C4-2B (cell line): Measurements from ENCODE around the gene CLTC.
"Not testable (repeated sequence)": the region's sequence is repeated elsewhere in the genome, so short reads cannot be mapped to it uniquely, and the experiment has no call there.

Experiments
- H3K27ac ChIP-seq: fragments of 450-650 bp; 2 replicates; pipeline ENCODE4 v1.5.1; 2017
- ZFX ChIP-seq: fragments of 450-650 bp; IDR thresholded peaks from 2 replicates; pipeline ENCODE4 v1.6.1; 2017
- TF ChIP-seq, protein P1 (sequence below): fragments of 450-650 bp; conservative IDR thresholded peaks from 2 replicates; pipeline ENCODE4 v1.5.1; 2017; ENCODE audit warnings: mild to moderate bottlenecking

CLTC gene

DNA sequence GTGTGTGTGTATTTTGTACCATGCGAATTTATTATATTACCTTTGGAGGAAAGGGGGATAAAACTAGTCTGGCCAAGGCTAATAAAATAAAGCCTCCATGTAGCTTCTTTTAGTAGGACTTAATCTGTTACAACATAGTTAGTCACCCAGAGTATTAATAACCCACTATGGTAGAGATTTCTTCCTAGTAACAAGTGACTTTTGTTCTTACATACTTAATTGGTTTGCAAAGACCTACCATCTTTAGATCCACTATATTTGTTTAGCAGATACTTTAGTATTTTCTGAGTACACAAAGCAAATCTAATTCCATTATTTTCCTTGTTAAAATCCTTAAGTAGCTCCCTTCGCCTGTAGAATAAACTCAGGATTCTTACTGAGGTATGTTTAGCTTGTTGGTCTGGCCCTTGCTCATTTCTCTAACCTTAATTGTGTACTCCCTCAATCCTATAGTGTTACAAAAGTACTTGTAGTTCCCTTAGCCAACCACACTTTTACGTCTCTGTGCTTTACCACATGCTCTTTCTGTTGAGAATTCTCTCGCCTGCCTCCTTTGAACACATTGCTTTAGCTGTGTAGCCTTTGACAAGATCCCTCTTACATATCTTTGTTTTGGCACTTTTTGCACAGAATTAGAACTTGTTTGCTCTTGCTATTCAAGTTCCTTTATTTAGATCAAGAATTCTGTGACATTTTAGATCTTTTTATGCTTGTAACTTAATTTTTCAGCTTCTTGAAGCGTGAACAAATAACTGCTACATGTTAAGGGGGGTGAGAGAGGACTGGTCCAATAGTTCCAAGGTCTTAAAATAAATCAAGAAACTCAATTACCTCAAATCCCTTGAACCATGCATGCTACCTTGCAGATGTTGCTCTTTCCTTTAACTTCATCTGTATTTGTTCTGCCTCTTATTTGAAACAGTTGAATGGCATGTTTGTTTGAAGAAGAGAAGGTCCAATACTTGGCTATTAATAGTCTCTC, 23.8 kb downstream of the CLTC start:
- H3K27ac ChIP-seq, result no peak overlapping the region
- TF ChIP-seq, protein P1, sequence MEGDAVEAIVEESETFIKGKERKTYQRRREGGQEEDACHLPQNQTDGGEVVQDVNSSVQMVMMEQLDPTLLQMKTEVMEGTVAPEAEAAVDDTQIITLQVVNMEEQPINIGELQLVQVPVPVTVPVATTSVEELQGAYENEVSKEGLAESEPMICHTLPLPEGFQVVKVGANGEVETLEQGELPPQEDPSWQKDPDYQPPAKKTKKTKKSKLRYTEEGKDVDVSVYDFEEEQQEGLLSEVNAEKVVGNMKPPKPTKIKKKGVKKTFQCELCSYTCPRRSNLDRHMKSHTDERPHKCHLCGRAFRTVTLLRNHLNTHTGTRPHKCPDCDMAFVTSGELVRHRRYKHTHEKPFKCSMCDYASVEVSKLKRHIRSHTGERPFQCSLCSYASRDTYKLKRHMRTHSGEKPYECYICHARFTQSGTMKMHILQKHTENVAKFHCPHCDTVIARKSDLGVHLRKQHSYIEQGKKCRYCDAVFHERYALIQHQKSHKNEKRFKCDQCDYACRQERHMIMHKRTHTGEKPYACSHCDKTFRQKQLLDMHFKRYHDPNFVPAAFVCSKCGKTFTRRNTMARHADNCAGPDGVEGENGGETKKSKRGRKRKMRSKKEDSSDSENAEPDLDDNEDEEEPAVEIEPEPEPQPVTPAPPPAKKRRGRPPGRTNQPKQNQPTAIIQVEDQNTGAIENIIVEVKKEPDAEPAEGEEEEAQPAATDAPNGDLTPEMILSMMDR, result no peak; the same call in 1 of the 2 replicates
- TF ChIP-seq ZFX, result no peak

DNA sequence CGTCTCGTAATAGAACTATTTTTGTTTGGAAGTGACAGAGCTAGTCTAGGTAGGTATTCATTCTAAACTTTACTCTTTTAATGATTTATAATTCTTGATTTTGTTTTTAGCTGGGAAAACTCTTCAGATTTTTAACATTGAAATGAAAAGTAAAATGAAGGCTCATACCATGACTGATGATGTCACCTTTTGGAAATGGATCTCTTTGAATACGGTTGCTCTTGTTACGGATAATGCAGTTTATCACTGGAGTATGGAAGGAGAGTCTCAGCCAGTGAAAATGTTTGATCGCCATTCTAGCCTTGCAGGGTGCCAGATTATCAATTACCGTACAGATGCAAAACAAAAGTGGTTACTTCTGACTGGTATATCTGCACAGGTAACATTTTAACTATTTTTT, 27.6 kb downstream of the CLTC start:
- H3K27ac ChIP-seq, result no peak overlapping the region

DNA sequence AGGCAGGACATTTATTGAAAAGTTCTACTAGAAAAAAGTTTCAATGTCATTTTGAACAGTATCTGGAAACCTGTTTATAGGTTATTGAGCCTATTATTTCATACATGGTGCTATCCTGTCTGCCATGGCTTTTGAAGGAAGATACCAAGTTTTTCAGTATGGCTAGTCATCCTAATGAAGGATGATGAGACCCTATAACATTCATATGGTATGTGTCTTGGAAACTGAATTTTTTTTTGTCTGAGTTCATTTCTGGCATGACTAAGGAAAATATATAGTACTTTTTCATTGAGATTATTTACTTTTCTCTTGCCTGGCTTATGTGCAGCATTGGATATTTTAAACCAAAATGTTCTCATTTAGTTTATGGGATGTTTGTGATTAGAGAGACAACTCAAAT, 30.2 kb downstream of the CLTC start:
- no peak for TF ChIP-seq ZFX
- TF ChIP-seq, protein P1, result no peak
- H3K27ac ChIP-seq, result no peak overlapping the region

More for the DNA sequence above, 27.6 kb downstream of the CLTC start:
- no peak for TF ChIP-seq ZFX

DNA sequence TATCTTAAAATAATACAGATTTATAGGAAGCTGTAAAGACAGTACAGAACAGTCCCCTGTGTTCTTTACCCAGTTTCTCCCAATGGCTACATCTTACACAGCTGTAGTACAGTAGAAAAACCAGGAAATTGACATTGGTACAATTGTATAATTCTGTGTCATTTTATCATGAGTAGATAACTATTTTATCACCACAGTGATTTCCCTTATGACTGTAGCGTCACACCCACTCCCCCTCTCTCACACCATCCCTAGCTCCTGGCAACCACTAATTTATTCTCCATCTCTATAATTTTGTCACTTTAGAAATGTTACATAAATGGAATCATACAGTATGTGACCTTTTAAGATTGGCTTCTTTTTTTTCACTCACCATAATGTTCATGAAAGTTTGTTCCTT, 30.9 kb downstream of the CLTC start:
- no peak overlapping the region for H3K27ac ChIP-seq
- TF ChIP-seq ZFX, result no peak

DNA sequence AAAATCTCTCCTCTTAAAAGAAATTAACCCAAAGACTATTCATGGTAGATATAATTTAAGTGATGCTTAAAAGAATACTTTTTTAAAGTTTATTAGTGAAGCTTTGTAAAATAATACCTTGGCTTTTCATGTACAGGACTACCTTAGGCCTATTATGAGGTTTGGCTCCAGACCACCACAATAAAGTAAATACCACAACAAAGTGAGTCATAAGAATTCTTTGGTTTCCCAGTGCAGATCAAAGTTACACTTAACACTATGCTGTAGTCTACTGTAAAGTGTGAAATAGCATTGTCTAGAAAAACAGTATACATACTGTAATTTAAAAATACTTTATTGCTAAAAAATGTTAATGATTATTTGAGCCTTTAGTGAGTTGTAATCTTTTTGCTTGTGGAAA, 31.7 kb downstream of the CLTC start:
- H3K27ac ChIP-seq, result no peak overlapping the region
- TF ChIP-seq, protein P1, result no peak
- no peak for TF ChIP-seq ZFX

DNA sequence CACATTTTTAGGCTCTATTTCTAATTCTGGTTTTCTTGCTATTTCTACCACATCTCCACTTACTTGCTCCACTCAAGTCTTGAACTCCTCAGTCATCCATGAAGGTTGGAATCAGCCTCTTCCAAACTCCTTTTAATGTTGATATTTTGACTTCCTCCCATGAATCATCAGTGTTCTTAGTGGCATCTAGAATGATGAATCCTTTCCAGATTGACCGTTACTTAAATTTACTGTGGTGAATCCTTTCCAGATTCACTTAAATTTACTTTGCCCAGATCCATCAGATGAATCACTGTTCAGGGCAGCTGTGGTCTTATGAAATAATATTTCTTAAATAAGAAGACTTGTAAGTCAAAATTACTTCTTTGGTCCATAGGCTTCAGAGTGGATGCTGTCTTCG, 32.4 kb downstream of the CLTC start:
- H3K27ac ChIP-seq, result no peak overlapping the region
- TF ChIP-seq ZFX, result no peak
- TF ChIP-seq, protein P1, result no peak

DNA sequence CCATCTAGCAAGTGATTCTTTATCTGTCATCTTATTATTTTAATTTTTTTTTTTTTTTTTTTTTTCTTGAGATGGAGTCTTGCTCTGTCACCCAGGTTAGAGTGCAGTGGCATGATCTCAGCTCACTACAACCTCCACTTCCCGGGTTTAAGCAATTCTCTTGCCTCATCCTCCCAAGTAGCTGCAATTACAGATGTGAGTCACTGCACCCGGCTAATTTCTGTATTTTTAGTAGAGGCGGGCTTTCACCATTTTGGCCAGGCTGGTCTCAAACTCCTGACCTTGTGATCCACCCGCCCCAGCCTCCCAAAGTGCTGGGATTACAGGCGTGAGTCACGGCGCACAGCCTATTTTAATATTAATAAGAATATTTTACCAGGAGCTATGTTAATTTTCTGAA, 36.9 kb downstream of the CLTC start:
- H3K27ac ChIP-seq, result not testable (repeated sequence)

DNA sequence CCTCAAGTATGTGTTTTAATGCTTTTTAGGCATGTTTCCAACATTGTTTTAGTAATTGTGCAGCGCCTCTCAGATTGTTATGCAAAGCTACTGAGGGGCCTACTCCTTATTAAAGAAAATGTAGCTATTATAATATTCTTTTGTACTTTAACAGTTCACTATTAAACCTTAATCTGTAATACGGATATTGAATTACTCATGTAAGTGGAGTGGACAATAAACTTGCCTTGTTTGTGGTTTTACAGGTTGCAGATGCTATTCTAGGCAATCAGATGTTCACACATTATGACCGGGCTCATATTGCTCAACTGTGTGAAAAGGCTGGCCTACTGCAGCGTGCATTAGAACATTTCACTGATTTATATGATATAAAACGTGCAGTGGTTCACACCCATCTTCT, 46.5 kb downstream of the CLTC start:
- TF ChIP-seq, protein P1, result no peak
- no peak for TF ChIP-seq ZFX
- H3K27ac ChIP-seq, result no peak overlapping the region

DNA sequence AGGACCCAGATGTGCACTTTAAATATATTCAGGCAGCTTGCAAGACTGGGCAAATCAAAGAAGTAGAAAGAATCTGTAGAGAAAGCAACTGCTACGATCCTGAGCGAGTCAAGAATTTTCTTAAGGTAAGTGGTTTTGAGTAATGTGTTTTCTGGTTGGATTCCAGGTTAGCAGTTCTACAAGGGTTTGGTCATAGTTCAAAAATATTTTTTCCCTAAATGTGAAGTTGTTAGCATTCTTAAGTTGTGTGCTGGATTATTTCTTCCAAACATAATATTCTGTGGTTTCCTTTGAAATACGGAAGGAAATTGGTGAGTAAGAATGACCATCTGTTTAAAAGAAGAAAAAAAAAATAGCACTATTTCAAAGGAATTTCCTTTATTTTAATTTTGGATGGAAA, 49.1 kb downstream of the CLTC start:
- TF ChIP-seq, protein P1, result no peak
- no peak for TF ChIP-seq ZFX
- H3K27ac ChIP-seq, result no peak overlapping the region
